ENCODE results near the gene COL27A1. TPM values are rescaled to one million over a fixed set of nuclear protein-coding genes. Genes with fewer than 3 reads are reported as not detected.
"Not testable (repeated sequence)": the region's sequence is repeated elsewhere in the genome, so short reads cannot be mapped to it uniquely, and the experiment has no call there.

COL27A1 gene
- total RNA-seq, 2 experiments from 2014 or later: not detected

- H3K4me1 ChIP-seq (ENCODE audit: insufficient read depth, low read length, poor library complexity, severe bottlenecking); intact Hi-C loops (cut with micrococcal nuclease; ENCODE audit: unreplicated experiment); H2AFZ ChIP-seq (ENCODE audit: low read length); H4K20me1 ChIP-seq (ENCODE audit: insufficient read depth, low read length); H3K79me2 ChIP-seq (ENCODE audit: insufficient read depth, low read depth, low read length); BruUV-seq (replicated peaks); H3K4me2 ChIP-seq (ENCODE audit: low read length); CTCF ChIA-PET (ENCODE audit: unreplicated experiment); DNase-seq (ENCODE audit: low spot score); POLR2A ChIA-PET; H3K9me3 ChIP-seq (ENCODE audit: low read length); H3K4me3 ChIP-seq (ENCODE audit: low read depth, low read length, poor library complexity, severe bottlenecking); H3K27ac ChIP-seq (ENCODE audit: low read depth, low read length, poor library complexity, severe bottlenecking); H3K9me2 ChIP-seq (ENCODE audit: insufficient read depth, low read length): not testable (repeated sequence)
- peaks cover 45% of the 10 kb centered on the region for H3K36me3 ChIP-seq (ENCODE audit: insufficient read depth, low read length)
These were observed 178.4 kb downstream of the COL27A1 start for GRCh38 chr9:114333718-114334117.

DNA sequence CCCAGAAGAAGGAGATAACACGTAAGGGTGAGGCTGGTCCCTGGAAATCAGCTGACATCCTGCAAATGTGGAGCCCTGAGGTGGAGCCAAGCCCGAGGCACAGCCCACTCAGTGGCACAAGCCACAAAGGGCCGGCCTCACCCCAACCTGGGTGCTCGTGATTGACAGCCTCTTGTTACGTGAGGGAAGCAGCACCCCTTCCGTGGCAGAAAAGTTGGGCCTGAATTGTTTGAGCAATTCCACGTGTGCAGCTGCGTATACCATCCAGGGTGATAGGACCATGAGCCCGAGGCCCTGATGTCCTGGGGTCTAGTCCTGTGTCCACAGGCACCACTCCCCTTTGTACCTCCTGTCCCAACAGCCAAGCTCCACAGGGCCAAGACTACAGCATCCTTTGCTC, 179.2 kb downstream of the COL27A1 start:
- Histone ChIP-seq H3K36me3 (ENCODE audit: insufficient read depth, low read length) (peaks cover 53% of the 10 kb centered on the region), H3K79me2 (ENCODE audit: insufficient read depth, low read depth, low read length) (no peaks in the 10 kb centered on the region), H3K9me3 (ENCODE audit: low read length) (no peaks in the 10 kb centered on the region), H3K4me3 (ENCODE audit: low read depth, low read length, poor library complexity, severe bottlenecking) (no peak overlapping the region), H3K4me2 (ENCODE audit: low read length) (no peak overlapping the region), H2AFZ (ENCODE audit: low read length) (no peak overlapping the region), H3K9me2 (ENCODE audit: insufficient read depth, low read length) (no peaks in the 10 kb centered on the region), H3K4me1 (ENCODE audit: insufficient read depth, low read length, poor library complexity, severe bottlenecking) (peaks cover 4% of the 10 kb centered on the region), H3K27ac (ENCODE audit: low read depth, low read length, poor library complexity, severe bottlenecking) (no peak overlapping the region), H4K20me1 (ENCODE audit: insufficient read depth, low read length) (no peaks in the 10 kb centered on the region)
- ChIA-PET POLR2A (no interaction called here), CTCF (ENCODE audit: unreplicated experiment) (no interaction called here)
- BruUV-seq (replicated peaks): no TSS peak
- DNase-seq (ENCODE audit: low spot score): no peak
- intact Hi-C loops (cut with micrococcal nuclease; ENCODE audit: unreplicated experiment): no loop called here
- no peak for TF ChIP-seq EZH2phosphoT487 (IDR thresholded peaks at IDR 0.05; ENCODE audit: borderline replicate concordance, low read depth, low read length)
- TF ChIP-seq, protein P1, sequence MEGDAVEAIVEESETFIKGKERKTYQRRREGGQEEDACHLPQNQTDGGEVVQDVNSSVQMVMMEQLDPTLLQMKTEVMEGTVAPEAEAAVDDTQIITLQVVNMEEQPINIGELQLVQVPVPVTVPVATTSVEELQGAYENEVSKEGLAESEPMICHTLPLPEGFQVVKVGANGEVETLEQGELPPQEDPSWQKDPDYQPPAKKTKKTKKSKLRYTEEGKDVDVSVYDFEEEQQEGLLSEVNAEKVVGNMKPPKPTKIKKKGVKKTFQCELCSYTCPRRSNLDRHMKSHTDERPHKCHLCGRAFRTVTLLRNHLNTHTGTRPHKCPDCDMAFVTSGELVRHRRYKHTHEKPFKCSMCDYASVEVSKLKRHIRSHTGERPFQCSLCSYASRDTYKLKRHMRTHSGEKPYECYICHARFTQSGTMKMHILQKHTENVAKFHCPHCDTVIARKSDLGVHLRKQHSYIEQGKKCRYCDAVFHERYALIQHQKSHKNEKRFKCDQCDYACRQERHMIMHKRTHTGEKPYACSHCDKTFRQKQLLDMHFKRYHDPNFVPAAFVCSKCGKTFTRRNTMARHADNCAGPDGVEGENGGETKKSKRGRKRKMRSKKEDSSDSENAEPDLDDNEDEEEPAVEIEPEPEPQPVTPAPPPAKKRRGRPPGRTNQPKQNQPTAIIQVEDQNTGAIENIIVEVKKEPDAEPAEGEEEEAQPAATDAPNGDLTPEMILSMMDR (conservative IDR thresholded peaks at IDR 0.05; ENCODE audit: low read length): no peak

- POLR2A ChIA-PET: no interaction called here
These were observed 180.4 kb downstream of the COL27A1 start for GRCh38 chr9:114335745-114336144.

More at GRCh38 chr9:114335745-114336144, 180.4 kb downstream of the COL27A1 start:
- Histone ChIP-seq H2AFZ (ENCODE audit: low read length) (no peak overlapping the region), H3K36me3 (ENCODE audit: insufficient read depth, low read length) (peaks cover 66% of the 10 kb centered on the region), H4K20me1 (ENCODE audit: insufficient read depth, low read length) (no peaks in the 10 kb centered on the region), H3K4me1 (ENCODE audit: insufficient read depth, low read length, poor library complexity, severe bottlenecking) (peaks cover 4% of the 10 kb centered on the region), H3K27ac (ENCODE audit: low read depth, low read length, poor library complexity, severe bottlenecking) (no peak overlapping the region), H3K79me2 (ENCODE audit: insufficient read depth, low read depth, low read length) (no peaks in the 10 kb centered on the region), H3K9me3 (ENCODE audit: low read length) (no peaks in the 10 kb centered on the region), H3K4me3 (ENCODE audit: low read depth, low read length, poor library complexity, severe bottlenecking) (no peak overlapping the region), H3K9me2 (ENCODE audit: insufficient read depth, low read length) (no peaks in the 10 kb centered on the region), H3K4me2 (ENCODE audit: low read length) (no peak overlapping the region)
- TF ChIP-seq, protein P1 (conservative IDR thresholded peaks at IDR 0.05; ENCODE audit: low read length): no peak
- no peak for TF ChIP-seq EZH2phosphoT487 (IDR thresholded peaks at IDR 0.05; ENCODE audit: borderline replicate concordance, low read depth, low read length)
- BruUV-seq (replicated peaks): no TSS peak
- no peak for DNase-seq (ENCODE audit: low spot score)
- CTCF ChIA-PET (ENCODE audit: unreplicated experiment): no interaction called here
- intact Hi-C loops (cut with micrococcal nuclease; ENCODE audit: unreplicated experiment): no loop called here
